ENCODE results near the gene RBPMS2. TPM values are rescaled to one million over a fixed set of nuclear protein-coding genes. Genes with fewer than 3 reads are reported as not detected.

RBPMS2 gene
- polyA plus RNA-seq, 1 donor from 2014 or later, result not detected

DNA sequence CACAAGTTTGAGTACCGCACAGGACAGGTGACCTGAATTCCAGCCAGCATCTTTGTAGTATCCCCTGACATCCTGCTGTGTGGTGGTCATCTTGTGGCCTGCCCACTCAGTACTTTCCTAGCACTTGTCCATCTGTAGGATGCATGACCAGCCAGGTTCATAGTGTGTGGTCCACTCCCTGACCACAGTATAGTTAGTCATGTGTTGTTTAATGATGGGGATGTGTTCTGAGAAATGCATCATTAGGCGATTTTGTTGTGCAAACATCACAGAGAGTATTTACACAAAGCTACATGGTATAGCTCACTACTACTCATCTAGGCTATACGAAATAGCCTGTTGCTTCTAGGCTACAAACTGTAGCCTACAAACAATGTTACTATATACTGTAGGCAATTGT lies 16.9 kb upstream of the RBPMS2 start:
- Histone ChIP-seq H2AFZ (ENCODE audit: low read depth, low read length) (no peak overlapping the region), H3F3A (ENCODE audit: insufficient read depth, low read length, poor library complexity, severe bottlenecking) (no peaks in the 10 kb centered on the region), H3K4me3 (ENCODE audit: low read length) (no peak overlapping the region), H3K9ac (ENCODE audit: low read length) (no peak overlapping the region), H3K4me2 (ENCODE audit: low read length) (no peak overlapping the region), H3K36me3 (ENCODE audit: insufficient read depth, low read length) (no peaks in the 10 kb centered on the region), H3K27me3 (ENCODE audit: insufficient read depth, low read depth, low read length) (no peaks in the 10 kb centered on the region), H3K9me3 (ENCODE audit: low read length) (no peaks in the 10 kb centered on the region), H4K20me1 (ENCODE audit: insufficient read depth) (no peaks in the 10 kb centered on the region), H3K9me2 (ENCODE audit: insufficient read depth, low read length) (no peaks in the 10 kb centered on the region), H3K79me2 (replicated peaks; ENCODE audit: insufficient read depth, low read length) (no peaks in the 10 kb centered on the region), H3K27ac (ENCODE audit: low read length) (no peak overlapping the region)
- TF ChIP-seq RAD21 (conservative IDR thresholded peaks at IDR 0.05) (no peak), MXI1 (conservative IDR thresholded peaks at IDR 0.05; ENCODE audit: poor library complexity, severe bottlenecking) (no peak), SMC3 (conservative IDR thresholded peaks at IDR 0.05; ENCODE audit: poor library complexity) (no peak), TAF1 (IDR thresholded peaks at IDR 0.05; ENCODE audit: low read depth) (no peak), EP300 (conservative IDR thresholded peaks at IDR 0.05; ENCODE audit: poor library complexity, severe bottlenecking) (no peak), POLR2AphosphoS5 (IDR thresholded peaks at IDR 0.05) (no peak), EZH2 (IDR thresholded peaks at IDR 0.05; ENCODE audit: borderline replicate concordance, insufficient read depth, low read length, poor library complexity, severe bottlenecking) (no peak)
- TF ChIP-seq, protein P1, sequence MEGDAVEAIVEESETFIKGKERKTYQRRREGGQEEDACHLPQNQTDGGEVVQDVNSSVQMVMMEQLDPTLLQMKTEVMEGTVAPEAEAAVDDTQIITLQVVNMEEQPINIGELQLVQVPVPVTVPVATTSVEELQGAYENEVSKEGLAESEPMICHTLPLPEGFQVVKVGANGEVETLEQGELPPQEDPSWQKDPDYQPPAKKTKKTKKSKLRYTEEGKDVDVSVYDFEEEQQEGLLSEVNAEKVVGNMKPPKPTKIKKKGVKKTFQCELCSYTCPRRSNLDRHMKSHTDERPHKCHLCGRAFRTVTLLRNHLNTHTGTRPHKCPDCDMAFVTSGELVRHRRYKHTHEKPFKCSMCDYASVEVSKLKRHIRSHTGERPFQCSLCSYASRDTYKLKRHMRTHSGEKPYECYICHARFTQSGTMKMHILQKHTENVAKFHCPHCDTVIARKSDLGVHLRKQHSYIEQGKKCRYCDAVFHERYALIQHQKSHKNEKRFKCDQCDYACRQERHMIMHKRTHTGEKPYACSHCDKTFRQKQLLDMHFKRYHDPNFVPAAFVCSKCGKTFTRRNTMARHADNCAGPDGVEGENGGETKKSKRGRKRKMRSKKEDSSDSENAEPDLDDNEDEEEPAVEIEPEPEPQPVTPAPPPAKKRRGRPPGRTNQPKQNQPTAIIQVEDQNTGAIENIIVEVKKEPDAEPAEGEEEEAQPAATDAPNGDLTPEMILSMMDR (IDR thresholded peaks at IDR 0.05; ENCODE audit: poor library complexity, severe bottlenecking), result no peak
- TF ChIP-seq, protein P2, sequence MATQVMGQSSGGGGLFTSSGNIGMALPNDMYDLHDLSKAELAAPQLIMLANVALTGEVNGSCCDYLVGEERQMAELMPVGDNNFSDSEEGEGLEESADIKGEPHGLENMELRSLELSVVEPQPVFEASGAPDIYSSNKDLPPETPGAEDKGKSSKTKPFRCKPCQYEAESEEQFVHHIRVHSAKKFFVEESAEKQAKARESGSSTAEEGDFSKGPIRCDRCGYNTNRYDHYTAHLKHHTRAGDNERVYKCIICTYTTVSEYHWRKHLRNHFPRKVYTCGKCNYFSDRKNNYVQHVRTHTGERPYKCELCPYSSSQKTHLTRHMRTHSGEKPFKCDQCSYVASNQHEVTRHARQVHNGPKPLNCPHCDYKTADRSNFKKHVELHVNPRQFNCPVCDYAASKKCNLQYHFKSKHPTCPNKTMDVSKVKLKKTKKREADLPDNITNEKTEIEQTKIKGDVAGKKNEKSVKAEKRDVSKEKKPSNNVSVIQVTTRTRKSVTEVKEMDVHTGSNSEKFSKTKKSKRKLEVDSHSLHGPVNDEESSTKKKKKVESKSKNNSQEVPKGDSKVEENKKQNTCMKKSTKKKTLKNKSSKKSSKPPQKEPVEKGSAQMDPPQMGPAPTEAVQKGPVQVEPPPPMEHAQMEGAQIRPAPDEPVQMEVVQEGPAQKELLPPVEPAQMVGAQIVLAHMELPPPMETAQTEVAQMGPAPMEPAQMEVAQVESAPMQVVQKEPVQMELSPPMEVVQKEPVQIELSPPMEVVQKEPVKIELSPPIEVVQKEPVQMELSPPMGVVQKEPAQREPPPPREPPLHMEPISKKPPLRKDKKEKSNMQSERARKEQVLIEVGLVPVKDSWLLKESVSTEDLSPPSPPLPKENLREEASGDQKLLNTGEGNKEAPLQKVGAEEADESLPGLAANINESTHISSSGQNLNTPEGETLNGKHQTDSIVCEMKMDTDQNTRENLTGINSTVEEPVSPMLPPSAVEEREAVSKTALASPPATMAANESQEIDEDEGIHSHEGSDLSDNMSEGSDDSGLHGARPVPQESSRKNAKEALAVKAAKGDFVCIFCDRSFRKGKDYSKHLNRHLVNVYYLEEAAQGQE (IDR thresholded peaks at IDR 0.05; ENCODE audit: borderline replicate concordance), result no peak

DNA sequence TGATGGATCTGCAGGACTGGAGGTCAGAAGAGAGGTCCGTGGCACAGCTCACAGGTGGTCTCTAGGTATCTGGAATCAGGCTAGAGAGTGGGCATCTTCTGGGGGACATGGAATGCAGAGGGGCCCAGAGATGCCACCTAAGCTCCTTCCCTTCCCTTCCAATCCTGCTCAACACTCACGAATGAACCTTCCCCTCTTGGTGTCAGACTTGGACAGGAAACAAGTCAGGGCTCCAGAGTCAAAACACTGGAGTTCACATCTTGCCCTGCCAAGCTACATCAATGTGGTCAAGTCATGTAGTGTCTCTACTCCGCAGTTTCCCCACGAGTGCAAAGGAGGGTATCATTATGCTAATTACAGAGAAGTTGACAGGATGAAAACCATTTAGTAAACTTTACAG lies 16.0 kb upstream of the RBPMS2 start:
- Histone ChIP-seq H3K4me3 (ENCODE audit: low read length) (no peak overlapping the region), H2AFZ (ENCODE audit: low read depth, low read length) (no peak overlapping the region), H3K4me2 (ENCODE audit: low read length) (no peak overlapping the region), H3K9me2 (ENCODE audit: insufficient read depth, low read length) (no peaks in the 10 kb centered on the region), H3K9me3 (ENCODE audit: low read length) (no peaks in the 10 kb centered on the region), H3F3A (ENCODE audit: insufficient read depth, low read length, poor library complexity, severe bottlenecking) (no peaks in the 10 kb centered on the region), H3K27ac (ENCODE audit: low read length) (no peak overlapping the region), H3K27me3 (ENCODE audit: insufficient read depth, low read depth, low read length) (no peaks in the 10 kb centered on the region), H3K36me3 (ENCODE audit: insufficient read depth, low read length) (no peaks in the 10 kb centered on the region), H4K20me1 (ENCODE audit: insufficient read depth) (no peaks in the 10 kb centered on the region), H3K9ac (ENCODE audit: low read length) (no peak overlapping the region), H3K79me2 (replicated peaks; ENCODE audit: insufficient read depth, low read length) (no peaks in the 10 kb centered on the region)
- TF ChIP-seq EZH2 (IDR thresholded peaks at IDR 0.05; ENCODE audit: borderline replicate concordance, insufficient read depth, low read length, poor library complexity, severe bottlenecking) (no peak), RAD21 (conservative IDR thresholded peaks at IDR 0.05) (no peak), TAF1 (IDR thresholded peaks at IDR 0.05; ENCODE audit: low read depth) (no peak), MXI1 (conservative IDR thresholded peaks at IDR 0.05; ENCODE audit: poor library complexity, severe bottlenecking) (no peak), SMC3 (conservative IDR thresholded peaks at IDR 0.05; ENCODE audit: poor library complexity) (no peak), POLR2AphosphoS5 (IDR thresholded peaks at IDR 0.05) (no peak)
- TF ChIP-seq, protein P1 (IDR thresholded peaks at IDR 0.05; ENCODE audit: poor library complexity, severe bottlenecking), result no peak
- TF ChIP-seq, protein P2 (IDR thresholded peaks at IDR 0.05; ENCODE audit: borderline replicate concordance), result no peak
